GM12878 (cell line): ENCODE data around the gene AGK. TPM values are rescaled to one million over a fixed set of nuclear protein-coding genes. Genes with fewer than 3 reads are reported as not detected.
A peak's percentile ranks its signal among the peaks of the same experiment; 100 is the strongest.

ENCODE experiments used
- ATF7 ChIP-seq: fragments of 450-650 bp; IDR thresholded peaks from 2 replicates; pipeline ENCODE4 v1.6.1; 2016; ENCODE audit warnings: low read depth, mild to moderate bottlenecking
- BACH1 ChIP-seq: fragments of 450-650 bp; IDR thresholded peaks from 2 replicates; pipeline ENCODE4 v1.6.1; 2017; ENCODE audit warnings: mild to moderate bottlenecking, borderline replicate concordance
- BMI1 ChIP-seq: fragments of 450-650 bp; IDR thresholded peaks from 2 replicates; pipeline ENCODE4 v1.6.1; 2016; ENCODE audit warnings: mild to moderate bottlenecking, moderate library complexity, borderline replicate concordance
- DPF2 ChIP-seq: fragments of 450-650 bp; IDR thresholded peaks from 2 replicates; pipeline ENCODE4 v1.6.1; 2017; ENCODE audit warnings: mild to moderate bottlenecking
- EED ChIP-seq: sonication (generic); IDR thresholded peaks from 2 replicates; pipeline ENCODE4 v1.6.1; 2016; ENCODE audit warnings: antibody characterized with exemption, low read depth
- HSF1 ChIP-seq: fragments of 150-350 bp; IDR thresholded peaks from 2 replicates; pipeline ENCODE4 v1.6.1; 2014; ENCODE audit warnings: mild to moderate bottlenecking, low read depth, low read length
- JUNB ChIP-seq: IDR thresholded peaks from 2 replicates; pipeline ENCODE4 v1.6.1; 2016; ENCODE audit warnings: antibody characterized with exemption, mild to moderate bottlenecking
- KDM1A ChIP-seq: fragments of 200-600 bp; sonication (generic); IDR thresholded peaks from 2 replicates; pipeline ENCODE4 v1.6.1; 2016; ENCODE audit warnings: borderline replicate concordance
- LARP7 ChIP-seq: fragments of 450-650 bp; IDR thresholded peaks from 2 replicates; pipeline ENCODE4 v1.6.1; 2017; ENCODE audit warnings: mild to moderate bottlenecking
- MEF2B ChIP-seq: fragments of 450-650 bp; IDR thresholded peaks from 2 replicates; pipeline ENCODE4 v1.6.1; 2018; ENCODE audit warnings: mild to moderate bottlenecking, moderate library complexity; ENCODE audit not compliant: partially characterized antibody, poor library complexity, severe bottlenecking
- MTA2 ChIP-seq: fragments of 450-650 bp; IDR thresholded peaks from 2 replicates; pipeline ENCODE4 v1.6.1; 2016; ENCODE audit warnings: low read depth, mild to moderate bottlenecking, moderate library complexity
- PAX8 ChIP-seq: fragments of 450-650 bp; IDR thresholded peaks from 2 replicates; pipeline ENCODE4 v1.6.1; 2017; ENCODE audit warnings: mild to moderate bottlenecking, moderate library complexity
- RAD21 ChIP-seq: IDR thresholded peaks from 2 replicates; pipeline ENCODE4 v1.6.1; 2011; ENCODE audit warnings: mild to moderate bottlenecking, low read depth, low read length, moderate library complexity; ENCODE audit not compliant: insufficient read depth
- RB1 ChIP-seq: fragments of 450-650 bp; formaldehyde crosslinking; IDR thresholded peaks from 2 replicates; pipeline ENCODE4 v1.6.1; 2017; ENCODE audit warnings: mild to moderate bottlenecking, borderline replicate concordance
- RCOR1 ChIP-seq: conservative IDR thresholded peaks from 2 replicates; pipeline ENCODE4 v1.6.1; 2012; ENCODE audit warnings: low read depth, low read length, improper control_type of control experiment
- RELA ChIP-seq: fragments of 450-650 bp; IDR thresholded peaks from 2 replicates; pipeline ENCODE4 v1.8.0; 2014; ENCODE audit warnings: borderline replicate concordance; ENCODE audit not compliant: partially characterized antibody
- SIX5 ChIP-seq: IDR thresholded peaks from 2 replicates; pipeline ENCODE4 v1.6.1; 2011; ENCODE audit warnings: mild to moderate bottlenecking, low read depth, low read length, moderate library complexity; ENCODE audit not compliant: severe bottlenecking
- SP1 ChIP-seq: IDR thresholded peaks from one replicate; pipeline ENCODE4 v1.6.1; 2011; ENCODE audit warnings: low read depth, low read length
- SREBF1 ChIP-seq: IDR thresholded peaks from 2 replicates; pipeline ENCODE4 v1.6.1; 2012; ENCODE audit warnings: mild to moderate bottlenecking, low read length
- SUPT20H ChIP-seq: IDR thresholded peaks from 2 replicates; pipeline ENCODE4 v1.6.1; 2011; ENCODE audit warnings: low read depth, mild to moderate bottlenecking, low read length, moderate library complexity, borderline replicate concordance; ENCODE audit not compliant: control insufficient read depth
- TCF3 ChIP-seq: IDR thresholded peaks from 2 replicates; pipeline ENCODE4 v1.6.1; 2012; ENCODE audit warnings: low read depth, mild to moderate bottlenecking, low read length, borderline replicate concordance; ENCODE audit not compliant: insufficient read depth
- USF1 ChIP-seq: IDR thresholded peaks from 2 replicates; pipeline ENCODE4 v1.6.1; 2011; ENCODE audit warnings: borderline replicate concordance, low read depth, mild to moderate bottlenecking, moderate library complexity, mixed read lengths, low read length; ENCODE audit not compliant: insufficient read depth; ENCODE audit errors: extremely low read length
- YY1 ChIP-seq: IDR thresholded peaks from 2 replicates; pipeline ENCODE4 v1.6.1; 2011; ENCODE audit warnings: low read depth, mild to moderate bottlenecking, low read length
- ZBED1 ChIP-seq: IDR thresholded peaks from 2 replicates; pipeline ENCODE4 v1.6.1; 2016; ENCODE audit warnings: borderline replicate concordance
- ZNF274 ChIP-seq: IDR thresholded peaks from one replicate; pipeline ENCODE4 v1.8.0; 2011; ENCODE audit not compliant: insufficient read length, insufficient read depth
- ZNF622 ChIP-seq: fragments of 450-650 bp; IDR thresholded peaks from 2 replicates; pipeline ENCODE4 v1.6.1; 2017; ENCODE audit warnings: mild to moderate bottlenecking, inconsistent platforms
- polyA plus RNA-seq, 11 experiments: library from polyadenylated mRNA; depleted of rRNA in 4 of 11; unstranded in 6 of 11; stranded (reverse) in 5 of 11; fragments of >200 nt; fragmentation: Nextera tagmentation in 4 of 11; fragmentation: Illumina TruSeq in 1 of 11; extraction: Ambion mirVana in 4 of 11; extraction: Trizol in 1 of 11; gene quantifications; 1 replicate in 1 of 11; 2 replicates in 10 of 11; pipeline versions ENCODE4 v1.2.1 to v1.2.3, GENCODE V29; 2011 to 2016; ENCODE audit warnings: inconsistent platforms in 2 of 11, missing spikeins in 2 of 11, low read depth in 1 of 11
- total RNA-seq, 4 experiments: library from RNA; depleted of rRNA in 3 of 4; stranded (reverse); fragments of >200 nt in 3 of 4; fragmentation: Illumina TruSeq in 1 of 4; extraction: Trizol in 1 of 4; gene quantifications; 2 replicates each; pipeline versions ENCODE4 v1.2.1 to v1.2.3, GENCODE V29; 2013 to 2021
- TF ChIP-seq, protein P1 (sequence below): fragments of 450-650 bp; IDR thresholded peaks from 2 replicates; pipeline ENCODE4 v1.6.1; 2017; ENCODE audit warnings: low read depth, mild to moderate bottlenecking, moderate library complexity
- TF ChIP-seq, protein P2 (sequence below): fragments of 450-650 bp; IDR thresholded peaks from 2 replicates; pipeline ENCODE4 v1.6.1; 2017; ENCODE audit warnings: borderline replicate concordance

Gene AGK
- total and polyA plus RNA-seq, 10 of the 15 experiments (the other 5 are each of a cell fraction or from before 2014, with no cell fraction given): 32.5 to 85.6 (median 47.8) TPM

GRCh38 chr7:141558544-141559183 lies 7.5 kb downstream of the AGK start (continued):
- TF ChIP-seq ZBED1: peak; percentile 86; the same call in 1 of the 2 replicates
- peak; percentile 81 for TF ChIP-seq EED
- TF ChIP-seq MEF2B: peak; percentile 82
- peak; percentile 49; the same call in 1 of the 2 replicates for TF ChIP-seq TCF3
- TF ChIP-seq KDM1A: no peak
- TF ChIP-seq YY1: no peak
- peak; percentile 28 for TF ChIP-seq SP1
- no peak for TF ChIP-seq SREBF1
- TF ChIP-seq, protein P1, sequence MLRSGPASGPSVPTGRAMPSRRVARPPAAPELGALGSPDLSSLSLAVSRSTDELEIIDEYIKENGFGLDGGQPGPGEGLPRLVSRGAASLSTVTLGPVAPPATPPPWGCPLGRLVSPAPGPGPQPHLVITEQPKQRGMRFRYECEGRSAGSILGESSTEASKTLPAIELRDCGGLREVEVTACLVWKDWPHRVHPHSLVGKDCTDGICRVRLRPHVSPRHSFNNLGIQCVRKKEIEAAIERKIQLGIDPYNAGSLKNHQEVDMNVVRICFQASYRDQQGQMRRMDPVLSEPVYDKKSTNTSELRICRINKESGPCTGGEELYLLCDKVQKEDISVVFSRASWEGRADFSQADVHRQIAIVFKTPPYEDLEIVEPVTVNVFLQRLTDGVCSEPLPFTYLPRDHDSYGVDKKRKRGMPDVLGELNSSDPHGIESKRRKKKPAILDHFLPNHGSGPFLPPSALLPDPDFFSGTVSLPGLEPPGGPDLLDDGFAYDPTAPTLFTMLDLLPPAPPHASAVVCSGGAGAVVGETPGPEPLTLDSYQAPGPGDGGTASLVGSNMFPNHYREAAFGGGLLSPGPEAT: peak; percentile 93
- no peak for TF ChIP-seq RAD21
- TF ChIP-seq RB1: no peak
- TF ChIP-seq ATF7: peak; percentile 98
- TF ChIP-seq USF1: no peak
- peak; percentile 99 for TF ChIP-seq MTA2
- TF ChIP-seq LARP7: no peak
- TF ChIP-seq BACH1: peak; percentile 71; the same call in 1 of the 2 replicates
- no peak for TF ChIP-seq HSF1
- TF ChIP-seq, protein P2, sequence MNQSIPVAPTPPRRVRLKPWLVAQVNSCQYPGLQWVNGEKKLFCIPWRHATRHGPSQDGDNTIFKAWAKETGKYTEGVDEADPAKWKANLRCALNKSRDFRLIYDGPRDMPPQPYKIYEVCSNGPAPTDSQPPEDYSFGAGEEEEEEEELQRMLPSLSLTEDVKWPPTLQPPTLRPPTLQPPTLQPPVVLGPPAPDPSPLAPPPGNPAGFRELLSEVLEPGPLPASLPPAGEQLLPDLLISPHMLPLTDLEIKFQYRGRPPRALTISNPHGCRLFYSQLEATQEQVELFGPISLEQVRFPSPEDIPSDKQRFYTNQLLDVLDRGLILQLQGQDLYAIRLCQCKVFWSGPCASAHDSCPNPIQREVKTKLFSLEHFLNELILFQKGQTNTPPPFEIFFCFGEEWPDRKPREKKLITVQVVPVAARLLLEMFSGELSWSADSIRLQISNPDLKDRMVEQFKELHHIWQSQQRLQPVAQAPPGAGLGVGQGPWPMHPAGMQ: no peak
- no peak for TF ChIP-seq PAX8
- peak; percentile 17 for TF ChIP-seq RELA
- TF ChIP-seq ZNF274: no peak
- TF ChIP-seq DPF2: peak; percentile 96
- TF ChIP-seq RCOR1: no peak
- TF ChIP-seq ZNF622: no peak
- TF ChIP-seq JUNB: peak; percentile 96
- TF ChIP-seq SUPT20H: no peak
- TF ChIP-seq BMI1: peak; percentile 88
- no peak for TF ChIP-seq SIX5
